Islet precursor cell (in vitro differentiated cells): Measurements from ENCODE around the gene RCE1.
A peak's percentile ranks its signal among the peaks of the same experiment; 100 is the strongest.
"Not testable (repeated sequence)": the region's sequence is repeated elsewhere in the genome, so short reads cannot be mapped to it uniquely, and the experiment has no call there.

ENCODE experiments used
- DNase-seq: peaks from one replicate; pipeline ENCODE4 v3.0.0-alpha.2; 2018

RCE1 gene

GRCh38 chr11:66842896-66843775 lies at the start of gene RCE1:
Gene RCE1 (plus strand): TSS chr11:66843441. CDS start chr11:66843456, 15 bp downstream.
- peak; percentile 92 for DNase-seq

GRCh38 chr11:66799815-66800214 lies 43.4 kb upstream of the RCE1 start:
- not testable (repeated sequence) for DNase-seq

- DNase-seq, result no peak
These were observed 42.4 kb upstream of the RCE1 start for GRCh38 chr11:66800720-66801428.

GRCh38 chr11:66809592-66809991 lies 33.6 kb upstream of the RCE1 start:
- no peak for DNase-seq

GRCh38 chr11:66810576-66811185 lies 32.6 kb upstream of the RCE1 start:
- no peak for DNase-seq

GRCh38 chr11:66814678-66815077 lies 28.6 kb upstream of the RCE1 start:
- no peak for DNase-seq

- DNase-seq, result no peak
These were observed 27.6 kb upstream of the RCE1 start for GRCh38 chr11:66815646-66816045.

- DNase-seq, result no peak
These were observed 24.8 kb upstream of the RCE1 start for GRCh38 chr11:66818231-66818955.

- no peak for DNase-seq
These were observed 22.9 kb upstream of the RCE1 start for GRCh38 chr11:66820381-66820780.

GRCh38 chr11:66820901-66821300 lies 22.3 kb upstream of the RCE1 start:
- DNase-seq, result no peak

GRCh38 chr11:66823700-66824099 lies 19.5 kb upstream of the RCE1 start:
- DNase-seq, result no peak

- not testable (repeated sequence) for DNase-seq
These were observed 18.7 kb upstream of the RCE1 start for GRCh38 chr11:66824573-66824972.

GRCh38 chr11:66834539-66834845 lies 8.7 kb upstream of the RCE1 start:
- DNase-seq, result peak; percentile 7

GRCh38 chr11:66834943-66835342 lies 8.3 kb upstream of the RCE1 start:
- DNase-seq, result peak; percentile 7

GRCh38 chr11:66835768-66836405 lies 7.4 kb upstream of the RCE1 start:
- DNase-seq, result peak; percentile 1

- DNase-seq, result no peak
These were observed 2.7 kb upstream of the RCE1 start for GRCh38 chr11:66840317-66841091.

GRCh38 chr11:66841861-66842260 lies 1.4 kb upstream of the RCE1 start:
- DNase-seq, result peak; percentile 43

GRCh38 chr11:66842501-66842895 lies 743 bp upstream of the RCE1 start:
- peak; percentile 34 for DNase-seq

- DNase-seq, result no peak
These were observed 695 bp downstream of the RCE1 start for GRCh38 chr11:66843776-66844495.

GRCh38 chr11:66844496-66845142 lies 1.4 kb downstream of the RCE1 start:
- no peak for DNase-seq
